Endodermal cell (in vitro differentiated cells): ENCODE data around the gene GID8. TPM values are rescaled to one million over a fixed set of nuclear protein-coding genes. Genes with fewer than 3 reads are reported as not detected.
A peak's percentile ranks its signal among the peaks of the same experiment; 100 is the strongest.

ENCODE experiments used
- DNase-seq: peaks from one replicate; pipeline ENCODE4 v3.0.0-alpha.2; 2017
- H3K27ac ChIP-seq: 2 replicates; pipeline ENCODE4 v1.5.1; 2013; ENCODE audit warnings: mild to moderate bottlenecking, low read depth, low read length, moderate library complexity
- H3K27me3 ChIP-seq: 2 replicates; pipeline ENCODE4 v1.6.1; 2013; ENCODE audit warnings: mild to moderate bottlenecking, low read length, moderate library complexity; ENCODE audit not compliant: insufficient read depth, control insufficient read depth, poor library complexity, severe bottlenecking
- H3K36me3 ChIP-seq: 2 replicates; pipeline ENCODE4 v1.7.0; 2013; ENCODE audit warnings: mild to moderate bottlenecking, low read length, moderate library complexity; ENCODE audit not compliant: control insufficient read depth, insufficient read depth
- H3K4me1 ChIP-seq: one replicate; pipeline ENCODE4 v1.7.0; 2013; ENCODE audit warnings: low read length; ENCODE audit not compliant: control insufficient read depth, insufficient read depth
- H3K4me3 ChIP-seq: 2 replicates; pipeline ENCODE4 v1.5.1; 2013; ENCODE audit warnings: mild to moderate bottlenecking, low read length, moderate library complexity
- H3K9ac ChIP-seq: 2 replicates; pipeline ENCODE4 v1.6.1; 2013; ENCODE audit warnings: mild to moderate bottlenecking, low read length, moderate library complexity; ENCODE audit not compliant: poor library complexity, severe bottlenecking; ENCODE audit errors: extremely low read depth
- H3K9me3 ChIP-seq: 2 replicates; pipeline ENCODE4 v1.6.1; 2013; ENCODE audit warnings: mild to moderate bottlenecking, low read length, moderate library complexity; ENCODE audit not compliant: control insufficient read depth
- H3K27ac Mint-ChIP-seq: 2 replicates; pipeline ENCODE4 v1.8.0; 2020; ENCODE audit warnings: mixed read lengths
- H3K27me3 Mint-ChIP-seq: 2 replicates; pipeline ENCODE4 v1.8.0; 2021; ENCODE audit warnings: mild to moderate bottlenecking, mixed read lengths; ENCODE audit not compliant: insufficient read depth
- H3K36me3 Mint-ChIP-seq: 2 replicates; pipeline ENCODE4 v1.8.0; 2020; ENCODE audit warnings: low read depth, mixed read lengths
- H3K4me1 Mint-ChIP-seq: 2 replicates; pipeline ENCODE4 v1.8.0; 2020; ENCODE audit warnings: mixed read lengths
- H3K4me3 Mint-ChIP-seq: 2 replicates; pipeline ENCODE4 v1.8.0; 2020; ENCODE audit warnings: mild to moderate bottlenecking, moderate library complexity, mixed read lengths
- H3K9me3 Mint-ChIP-seq: 2 replicates; pipeline ENCODE4 v1.8.0; 2020; ENCODE audit warnings: mild to moderate bottlenecking, mixed read lengths
- WGBS, 2 experiments: methylation state at CpG; one replicate each; pipeline versions ENCODE4 v1.1.5 to v1.1.7; 2013; ENCODE audit warnings: missing lambda C conversion rate in 2 of 2, mixed read lengths in 1 of 2; ENCODE audit not compliant: insufficient coverage in 1 of 2, insufficient read length in 1 of 2; 5-methylcytosine and 5-hydroxymethylcytosine counted together
- total RNA-seq, 2 donors: library from RNA; stranded (reverse); fragmentation: NEBNext Ultra II Directional in 1 of 2; extraction: Animal tissue kit (Norgen Biotek cat#: 25700) in 1 of 2; gene quantifications; 2 replicates in 1 of 2; 3 replicates in 1 of 2; pipeline ENCODE4 v1.2.1, GENCODE V29; 2021
- TF ChIP-seq, protein P1 (sequence below): fragments of 200-600 bp; sonication (generic); conservative IDR thresholded peaks from 2 replicates; pipeline ENCODE4 v1.5.0; 2021; ENCODE audit warnings: antibody characterized with exemption, mild to moderate bottlenecking

Gene GID8
- total RNA-seq, 2 donors from 2014 or later = 51.5 to 52.1 TPM

DNA sequence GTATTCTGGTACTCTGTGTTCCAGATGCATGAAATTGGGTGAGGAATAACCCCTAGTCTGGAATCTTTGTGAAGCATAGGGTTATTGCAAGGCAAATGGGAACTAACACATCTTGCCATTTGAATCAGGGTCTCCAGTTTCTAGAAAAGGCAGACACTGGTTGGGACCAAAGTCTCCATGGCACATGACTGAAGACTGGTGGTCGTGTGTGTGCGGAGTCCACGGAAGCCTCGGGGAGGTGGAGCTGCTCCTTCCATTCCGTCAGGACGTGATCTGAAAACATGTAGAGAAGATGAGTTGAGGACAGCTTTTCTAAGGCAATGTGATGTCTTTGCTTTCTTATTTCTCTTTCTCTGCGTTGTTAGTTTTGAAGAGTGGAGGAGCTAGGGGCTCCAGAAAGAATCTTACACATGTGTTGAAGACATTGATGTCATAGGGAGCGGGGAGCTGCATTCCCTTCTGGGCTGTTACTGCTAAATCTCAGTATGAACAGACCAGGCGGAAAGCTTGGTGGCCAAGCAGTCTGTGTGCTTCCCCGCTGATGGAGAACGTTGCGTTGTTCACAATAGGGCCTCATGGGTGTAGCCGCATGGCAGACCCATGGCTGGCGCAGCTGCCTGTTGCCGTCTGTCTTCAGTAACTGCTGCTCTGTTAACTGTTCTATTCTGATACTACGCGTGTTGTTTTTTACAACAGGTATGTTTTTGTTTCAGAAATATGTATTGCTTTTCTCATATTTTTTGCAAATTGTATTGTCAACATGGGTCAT is 9.8 kb downstream of the GID8 start:
- Histone ChIP-seq H3K27me3 (no peaks in the 10 kb centered on the region), H3K27ac (no peak overlapping the region), H3K4me3 (no peak overlapping the region), H3K36me3 (peaks cover 79% of the 10 kb centered on the region), H3K9me3 (peaks cover 11% of the 10 kb centered on the region), H3K9ac (no peak overlapping the region), H3K4me1 (no peaks in the 10 kb centered on the region)
- TF ChIP-seq, protein P1, sequence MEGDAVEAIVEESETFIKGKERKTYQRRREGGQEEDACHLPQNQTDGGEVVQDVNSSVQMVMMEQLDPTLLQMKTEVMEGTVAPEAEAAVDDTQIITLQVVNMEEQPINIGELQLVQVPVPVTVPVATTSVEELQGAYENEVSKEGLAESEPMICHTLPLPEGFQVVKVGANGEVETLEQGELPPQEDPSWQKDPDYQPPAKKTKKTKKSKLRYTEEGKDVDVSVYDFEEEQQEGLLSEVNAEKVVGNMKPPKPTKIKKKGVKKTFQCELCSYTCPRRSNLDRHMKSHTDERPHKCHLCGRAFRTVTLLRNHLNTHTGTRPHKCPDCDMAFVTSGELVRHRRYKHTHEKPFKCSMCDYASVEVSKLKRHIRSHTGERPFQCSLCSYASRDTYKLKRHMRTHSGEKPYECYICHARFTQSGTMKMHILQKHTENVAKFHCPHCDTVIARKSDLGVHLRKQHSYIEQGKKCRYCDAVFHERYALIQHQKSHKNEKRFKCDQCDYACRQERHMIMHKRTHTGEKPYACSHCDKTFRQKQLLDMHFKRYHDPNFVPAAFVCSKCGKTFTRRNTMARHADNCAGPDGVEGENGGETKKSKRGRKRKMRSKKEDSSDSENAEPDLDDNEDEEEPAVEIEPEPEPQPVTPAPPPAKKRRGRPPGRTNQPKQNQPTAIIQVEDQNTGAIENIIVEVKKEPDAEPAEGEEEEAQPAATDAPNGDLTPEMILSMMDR = no peak
- H3K27ac Mint-ChIP-seq = no peak overlapping the region
- H3K27me3 Mint-ChIP-seq = no peaks in the 10 kb centered on the region
- H3K4me3 Mint-ChIP-seq = no peak overlapping the region
- H3K36me3 Mint-ChIP-seq = peaks cover 77% of the 10 kb centered on the region
- 89 to 91% methylated on average over 16 to 17 of the region's 17 CpGs for WGBS, 2 experiments
- DNase-seq = no peak
- no peaks in the 10 kb centered on the region for H3K9me3 Mint-ChIP-seq
- H3K4me1 Mint-ChIP-seq = peaks cover 2% of the 10 kb centered on the region

DNA sequence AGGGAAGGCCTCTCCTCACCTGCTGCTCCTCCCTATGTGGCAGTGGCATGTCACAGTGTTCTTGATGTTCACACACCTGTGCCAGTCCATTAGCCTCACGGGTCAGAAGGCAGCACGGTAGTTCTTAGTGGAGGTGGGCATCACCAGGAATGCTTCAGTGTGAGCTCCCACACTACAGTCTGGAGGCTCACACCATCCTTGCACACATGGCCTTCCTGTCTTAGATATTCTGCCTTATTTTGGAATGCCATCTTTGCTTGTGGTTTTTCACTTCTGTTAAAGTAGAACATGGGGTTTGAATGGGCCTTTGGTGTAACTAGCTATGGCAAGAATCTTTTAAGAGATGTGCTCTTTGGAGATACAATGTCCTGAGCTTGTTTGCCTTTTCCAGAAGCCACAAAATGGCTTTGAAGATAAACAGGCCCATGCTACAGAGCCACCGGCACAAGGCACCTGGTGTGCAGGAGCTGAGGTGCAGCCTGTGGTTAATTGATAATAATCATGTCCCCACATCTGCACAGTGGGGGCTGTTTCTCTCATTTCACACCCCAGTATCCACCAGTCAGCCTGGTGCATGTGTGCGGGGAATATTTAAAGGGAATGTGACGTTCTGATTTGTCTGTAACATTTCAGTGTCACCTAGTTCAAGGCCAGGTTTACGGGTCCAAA is 11.3 kb downstream of the GID8 start:
- DNase-seq = no peak
- H3K27ac Mint-ChIP-seq = no peak overlapping the region
- peaks cover 4% of the 10 kb centered on the region for H3K4me1 Mint-ChIP-seq
- Histone ChIP-seq H3K27me3 (no peaks in the 10 kb centered on the region), H3K9ac (no peak overlapping the region), H3K27ac (no peak overlapping the region), H3K4me1 (peaks cover 5% of the 10 kb centered on the region), H3K36me3 (peaks cover 64% of the 10 kb centered on the region), H3K4me3 (no peak overlapping the region), H3K9me3 (peaks cover 11% of the 10 kb centered on the region)
- TF ChIP-seq, protein P1 = no peak
- WGBS, 2 experiments = 95 to 97% methylated on average over 6 of the region's 6 CpGs
- no peaks in the 10 kb centered on the region for H3K27me3 Mint-ChIP-seq
- H3K9me3 Mint-ChIP-seq = no peaks in the 10 kb centered on the region
- H3K4me3 Mint-ChIP-seq = no peak overlapping the region
- peaks cover 63% of the 10 kb centered on the region for H3K36me3 Mint-ChIP-seq

DNA sequence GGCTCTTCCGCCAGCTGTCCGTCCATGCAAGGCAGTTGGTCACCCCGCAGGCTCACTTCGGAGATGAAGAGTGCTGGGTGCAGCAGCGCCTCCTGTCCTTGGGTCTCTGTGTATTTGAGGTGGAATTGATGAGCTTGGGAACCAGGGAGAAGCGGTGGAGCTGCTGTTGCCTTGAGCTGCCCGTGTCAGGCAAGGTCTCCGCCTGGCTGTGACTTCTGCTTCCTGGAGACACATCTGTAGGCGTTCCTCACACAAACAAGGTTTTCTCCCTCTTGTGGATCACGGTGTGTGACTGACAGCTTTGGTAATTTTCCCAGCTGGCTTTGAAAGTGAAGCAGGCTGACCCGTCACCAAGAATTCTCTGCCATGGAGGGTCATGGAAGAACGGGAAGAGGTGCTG is 12.0 kb downstream of the GID8 start:
- peaks cover 11% of the 10 kb centered on the region for H3K9me3 ChIP-seq
- H3K36me3 Mint-ChIP-seq = peaks cover 56% of the 10 kb centered on the region
- peaks cover 5% of the 10 kb centered on the region for H3K4me1 ChIP-seq
- no peak for DNase-seq
- WGBS, 2 experiments = 91 to 94% methylated on average over 11 to 12 of the region's 12 CpGs
- H3K27ac ChIP-seq = no peak overlapping the region
- H3K27ac Mint-ChIP-seq = peak overlapping the region; percentile 32
- H3K27me3 Mint-ChIP-seq = no peaks in the 10 kb centered on the region
- no peaks in the 10 kb centered on the region for H3K27me3 ChIP-seq
- H3K4me3 ChIP-seq = no peak overlapping the region
- peaks cover 57% of the 10 kb centered on the region for H3K36me3 ChIP-seq
- TF ChIP-seq, protein P1 = peak; percentile 29
- peaks cover 4% of the 10 kb centered on the region for H3K4me1 Mint-ChIP-seq
- no peaks in the 10 kb centered on the region for H3K9me3 Mint-ChIP-seq
- no peak overlapping the region for H3K4me3 Mint-ChIP-seq
- H3K9ac ChIP-seq = no peak overlapping the region
